ENCODE data around the gene CRP. TPM values are rescaled to one million over a fixed set of nuclear protein-coding genes. Genes with fewer than 3 reads are reported as not detected.

Gene CRP
- total RNA-seq (2022; extraction: Qiagen RNA extraction; ENCODE audit: low read depth), result not detected in 5 replicates

GRCh38 chr1:159714529-159714928 is at the start of gene CRP:
Gene CRP, minus strand, starts transcription at chr1:159714589. Its CDS starts 104 bp downstream, at chr1:159714485.

Other genes starting within 250 kb of the CRP start
- gene OR10J5, start 178.6 kb downstream of the CRP start, total RNA-seq (2022; extraction: Qiagen RNA extraction; ENCODE audit: low read depth), result not detected in 5 replicates
- gene APCS, start 126.8 kb downstream of the CRP start, total RNA-seq (2022; extraction: Qiagen RNA extraction; ENCODE audit: low read depth), result not detected in 5 replicates
- gene DUSP23, start 66.4 kb upstream of the CRP start, total RNA-seq (2022; extraction: Qiagen RNA extraction; ENCODE audit: low read depth), result 51.5 to 79.9 TPM (median 73.4 TPM) in 5 replicates
- not detected in 5 replicates for gene FCRL6, start 87.8 kb upstream of the CRP start, total RNA-seq (2022; extraction: Qiagen RNA extraction; ENCODE audit: low read depth)
- gene SLAMF8, start 112.3 kb upstream of the CRP start, total RNA-seq (2022; extraction: Qiagen RNA extraction; ENCODE audit: low read depth), result not detected in 5 replicates
- 0.07 TPM in 1 of 5 replicates, not detected in the others for gene VSIG8, start 148.1 kb upstream of the CRP start, total RNA-seq (2022; extraction: Qiagen RNA extraction; ENCODE audit: low read depth)
- 0.49 to 1.1 TPM (median 0.66 TPM) in 5 replicates for gene CFAP45, start 185.6 kb upstream of the CRP start, total RNA-seq (2022; extraction: Qiagen RNA extraction; ENCODE audit: low read depth)
- 1,006 to 1,095 TPM (median 1,081 TPM) in 5 replicates for gene TAGLN2, start 210.9 kb upstream of the CRP start, total RNA-seq (2022; extraction: Qiagen RNA extraction; ENCODE audit: low read depth)
- 0.17 to 0.27 TPM (median 0.22 TPM) in 5 replicates for gene IGSF9, start 231.0 kb upstream of the CRP start, total RNA-seq (2022; extraction: Qiagen RNA extraction; ENCODE audit: low read depth)
- 0.27 to 0.61 TPM (median 0.45 TPM) in 4 of 5 replicates, not detected in the other for gene SLAMF9, start 239.6 kb upstream of the CRP start, total RNA-seq (2022; extraction: Qiagen RNA extraction; ENCODE audit: low read depth)